ENCODE measurements around the gene DEK. TPM values are rescaled to one million over a fixed set of nuclear protein-coding genes. Genes with fewer than 3 reads are reported as not detected.

DEK gene
- total RNA-seq, 1 donor from 2014 or later = 43.2 TPM

DNA sequence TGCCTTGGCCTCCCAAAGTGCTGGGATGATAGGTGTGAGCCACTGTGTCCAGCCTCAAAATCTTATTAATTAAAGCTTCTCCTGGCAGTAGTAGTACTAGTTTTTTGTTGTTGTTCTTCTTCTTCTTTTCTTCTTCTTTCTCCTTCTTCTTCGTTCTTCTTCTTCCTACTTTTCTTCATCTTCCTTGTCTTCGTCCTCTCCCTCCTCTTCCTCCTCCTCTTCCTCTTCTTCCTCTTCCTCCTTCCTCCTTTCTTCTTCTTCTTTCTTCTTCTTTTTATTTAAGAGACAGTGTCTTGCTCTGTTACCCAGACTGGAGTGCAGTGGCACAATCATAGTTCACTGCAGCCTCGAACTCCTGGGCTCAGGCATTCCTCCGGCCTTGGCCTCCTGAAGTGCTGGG is 17.2 kb upstream of the DEK start:
- H3K36me3 Mint-ChIP-seq (ENCODE audit: low read depth) = no peaks in the 10 kb centered on the region
- H3K27ac Mint-ChIP-seq (ENCODE audit: unreplicated experiment) = no peak overlapping the region
- H3K27me3 Mint-ChIP-seq (ENCODE audit: low read depth) = peaks cover 4% of the 10 kb centered on the region
- no peak for DNase-seq (ENCODE audit: low spot score)
- H3K4me1 Mint-ChIP-seq (ENCODE audit: low read depth) = peaks cover 30% of the 10 kb centered on the region
- TF ChIP-seq, protein P1, sequence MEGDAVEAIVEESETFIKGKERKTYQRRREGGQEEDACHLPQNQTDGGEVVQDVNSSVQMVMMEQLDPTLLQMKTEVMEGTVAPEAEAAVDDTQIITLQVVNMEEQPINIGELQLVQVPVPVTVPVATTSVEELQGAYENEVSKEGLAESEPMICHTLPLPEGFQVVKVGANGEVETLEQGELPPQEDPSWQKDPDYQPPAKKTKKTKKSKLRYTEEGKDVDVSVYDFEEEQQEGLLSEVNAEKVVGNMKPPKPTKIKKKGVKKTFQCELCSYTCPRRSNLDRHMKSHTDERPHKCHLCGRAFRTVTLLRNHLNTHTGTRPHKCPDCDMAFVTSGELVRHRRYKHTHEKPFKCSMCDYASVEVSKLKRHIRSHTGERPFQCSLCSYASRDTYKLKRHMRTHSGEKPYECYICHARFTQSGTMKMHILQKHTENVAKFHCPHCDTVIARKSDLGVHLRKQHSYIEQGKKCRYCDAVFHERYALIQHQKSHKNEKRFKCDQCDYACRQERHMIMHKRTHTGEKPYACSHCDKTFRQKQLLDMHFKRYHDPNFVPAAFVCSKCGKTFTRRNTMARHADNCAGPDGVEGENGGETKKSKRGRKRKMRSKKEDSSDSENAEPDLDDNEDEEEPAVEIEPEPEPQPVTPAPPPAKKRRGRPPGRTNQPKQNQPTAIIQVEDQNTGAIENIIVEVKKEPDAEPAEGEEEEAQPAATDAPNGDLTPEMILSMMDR (IDR thresholded peaks at IDR 0.05) = no peak
- no peaks in the 10 kb centered on the region for H3K9me3 Mint-ChIP-seq (ENCODE audit: low read depth)
- H3K4me3 Mint-ChIP-seq (ENCODE audit: unreplicated experiment) = no peak overlapping the region

DNA sequence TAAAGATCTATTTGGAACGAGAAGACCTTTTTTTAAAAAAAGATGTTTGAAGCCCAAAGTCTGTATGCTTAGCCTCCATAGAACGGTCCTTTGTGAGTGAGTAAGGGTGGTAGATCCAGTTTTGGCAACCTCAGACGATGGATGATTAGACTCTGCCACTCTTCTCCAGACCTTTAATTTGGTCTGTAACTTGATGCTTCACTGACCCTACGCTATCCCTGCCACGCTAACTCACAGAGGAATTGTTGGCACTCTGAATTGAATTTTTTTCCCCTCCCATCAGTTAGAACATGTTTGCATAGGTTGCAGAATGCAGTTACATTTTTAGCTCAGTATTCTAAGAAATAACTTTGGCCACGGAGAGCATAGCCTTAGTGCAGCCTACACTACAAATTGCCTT is 15.8 kb upstream of the DEK start:
- no peaks in the 10 kb centered on the region for H3K36me3 Mint-ChIP-seq (ENCODE audit: low read depth)
- TF ChIP-seq, protein P1 (IDR thresholded peaks at IDR 0.05) = no peak
- H3K4me3 Mint-ChIP-seq (ENCODE audit: unreplicated experiment) = no peak overlapping the region

DNA sequence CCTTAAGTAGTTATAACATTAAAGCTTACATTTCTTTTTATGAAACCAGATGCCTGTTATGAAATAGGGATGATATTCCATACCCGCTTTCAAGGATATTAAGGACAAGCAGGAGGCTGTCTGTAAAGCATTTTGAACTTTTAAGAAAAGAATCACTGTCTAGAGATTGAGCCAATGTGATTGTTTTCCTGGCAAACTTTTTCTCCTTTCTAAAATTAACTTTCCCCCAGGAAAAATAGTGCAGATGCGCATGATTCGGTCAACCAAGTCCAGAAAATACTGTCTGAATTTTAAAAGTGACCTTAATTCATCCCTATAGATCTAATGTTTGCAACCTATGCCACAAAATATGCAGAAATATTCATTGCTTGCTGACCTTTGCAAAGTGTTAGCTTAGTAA is 15.1 kb upstream of the DEK start:
- peaks cover 10% of the 10 kb centered on the region for H3K27me3 Mint-ChIP-seq (ENCODE audit: low read depth)
- no peaks in the 10 kb centered on the region for H3K36me3 Mint-ChIP-seq (ENCODE audit: low read depth)
- no peak for DNase-seq (ENCODE audit: low spot score)
- H3K4me1 Mint-ChIP-seq (ENCODE audit: low read depth) = peaks cover 31% of the 10 kb centered on the region
- H3K9me3 Mint-ChIP-seq (ENCODE audit: low read depth) = no peaks in the 10 kb centered on the region
- TF ChIP-seq, protein P1 (IDR thresholded peaks at IDR 0.05) = no peak
- no peak overlapping the region for H3K27ac Mint-ChIP-seq (ENCODE audit: unreplicated experiment)
- H3K4me3 Mint-ChIP-seq (ENCODE audit: unreplicated experiment) = no peak overlapping the region

More for the DNA sequence above, 15.8 kb upstream of the DEK start:
- Mint-ChIP-seq H3K27ac (ENCODE audit: unreplicated experiment) (no peak overlapping the region), H3K9me3 (ENCODE audit: low read depth) (no peaks in the 10 kb centered on the region), H3K27me3 (ENCODE audit: low read depth) (peaks cover 10% of the 10 kb centered on the region), H3K4me1 (ENCODE audit: low read depth) (peaks cover 31% of the 10 kb centered on the region)
- DNase-seq (ENCODE audit: low spot score) = no peak

DNA sequence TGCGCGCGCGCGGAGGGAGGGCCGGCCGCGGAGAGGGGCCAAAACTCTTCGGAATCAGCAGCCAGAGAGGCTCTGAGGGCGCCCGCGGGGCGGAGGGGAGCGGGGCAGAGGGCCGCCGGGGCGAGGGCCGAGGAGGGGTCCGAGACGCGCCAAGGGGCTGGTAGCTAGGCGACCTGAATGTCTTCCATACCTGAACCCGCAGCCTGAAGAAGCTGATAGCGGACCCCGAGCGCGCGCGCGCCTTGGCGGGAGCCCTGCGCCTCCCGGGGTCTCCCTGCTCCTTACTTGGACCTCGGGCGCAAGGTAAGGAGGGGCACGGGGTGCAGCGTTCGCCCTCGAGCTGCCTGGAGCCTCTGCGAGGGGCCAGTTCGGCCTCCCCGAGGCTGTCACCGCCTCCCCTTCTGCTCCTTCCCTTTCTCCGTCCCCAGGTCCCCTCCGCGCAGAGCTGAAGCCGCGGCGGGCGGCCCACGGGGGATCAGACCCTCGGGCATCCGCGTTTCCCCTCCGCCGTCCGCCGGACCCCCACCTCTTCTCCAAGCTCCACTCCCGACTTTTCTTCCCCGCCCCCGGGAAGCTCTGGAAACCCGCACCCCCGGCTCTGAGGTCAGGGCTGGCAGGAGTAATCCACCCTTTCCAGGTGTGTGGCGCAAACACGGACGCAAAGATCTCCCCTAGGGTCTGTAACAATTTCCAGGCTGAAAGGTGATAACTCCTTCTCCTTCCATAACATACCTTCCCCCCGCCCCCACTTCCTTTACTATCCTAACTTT is 13.1 kb upstream of the DEK start:
- H3K9me3 Mint-ChIP-seq (ENCODE audit: low read depth) = no peaks in the 10 kb centered on the region
- no peaks in the 10 kb centered on the region for H3K36me3 Mint-ChIP-seq (ENCODE audit: low read depth)
- H3K4me3 Mint-ChIP-seq (ENCODE audit: unreplicated experiment) = peak overlapping the region; percentile 71
- TF ChIP-seq, protein P1 (IDR thresholded peaks at IDR 0.05) = no peak
- H3K27ac Mint-ChIP-seq (ENCODE audit: unreplicated experiment) = no peak overlapping the region
- peaks cover 10% of the 10 kb centered on the region for H3K27me3 Mint-ChIP-seq (ENCODE audit: low read depth)
- peaks cover 31% of the 10 kb centered on the region for H3K4me1 Mint-ChIP-seq (ENCODE audit: low read depth)
- no peak for DNase-seq (ENCODE audit: low spot score)

DNA sequence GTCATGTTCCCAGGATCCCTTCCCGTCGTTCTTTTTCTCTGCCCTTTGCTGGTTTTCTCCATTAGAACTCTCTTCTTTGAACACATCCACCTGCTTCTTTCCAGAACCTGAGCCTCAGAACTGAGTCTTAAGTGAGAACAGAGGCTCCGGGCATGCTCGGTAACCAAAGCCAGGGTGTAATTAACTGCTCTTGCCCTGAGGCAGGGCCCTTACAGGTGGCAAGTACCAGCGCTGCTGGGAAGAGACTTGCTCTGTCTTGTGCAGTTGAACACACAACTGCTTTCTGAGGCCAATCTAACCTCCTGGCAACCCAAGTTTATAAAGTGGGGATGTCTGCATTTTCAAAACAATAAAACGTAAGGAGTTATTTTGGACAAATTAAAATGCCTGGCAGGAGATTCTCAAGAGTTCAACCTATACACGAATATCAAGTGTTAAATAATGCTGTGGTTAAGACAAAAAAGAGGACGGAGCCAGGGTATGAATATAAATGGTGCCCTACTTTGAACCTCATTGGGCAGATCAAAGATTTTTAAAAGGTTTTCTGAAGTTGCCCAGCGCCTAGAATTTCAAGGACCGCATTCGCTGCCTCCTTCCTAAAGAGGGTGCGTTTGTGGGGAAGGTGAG is 12.4 kb upstream of the DEK start:
- Mint-ChIP-seq H3K4me1 (ENCODE audit: low read depth) (peaks cover 29% of the 10 kb centered on the region), H3K9me3 (ENCODE audit: low read depth) (peaks cover 4% of the 10 kb centered on the region), H3K27ac (ENCODE audit: unreplicated experiment) (no peak overlapping the region), H3K36me3 (ENCODE audit: low read depth) (no peaks in the 10 kb centered on the region), H3K4me3 (ENCODE audit: unreplicated experiment) (peak overlapping the region; percentile 71), H3K27me3 (ENCODE audit: low read depth) (peaks cover 10% of the 10 kb centered on the region)
- DNase-seq (ENCODE audit: low spot score) = no peak
- TF ChIP-seq, protein P1 (IDR thresholded peaks at IDR 0.05) = no peak
